Measurements from ENCODE around the gene MDM1. TPM values are rescaled to one million over a fixed set of nuclear protein-coding genes. Genes with fewer than 3 reads are reported as not detected.

The MDM1 gene
- total and polyA plus RNA-seq, 2 experiments from 2014 or later: 3.6 to 14.9 TPM

GRCh38 chr12:68294251-68294650, 37.9 kb downstream of the MDM1 start:
- H3K27me3 ChIP-seq: no peaks in the 10 kb centered on the region
- H3K79me2 ChIP-seq: no peaks in the 10 kb centered on the region
- no peaks in the 10 kb centered on the region for H4K20me1 ChIP-seq (ENCODE audit: insufficient read depth, poor library complexity, severe bottlenecking)
- H3K9me2 ChIP-seq (replicated peaks; ENCODE audit: insufficient read depth): no peaks in the 10 kb centered on the region
- H3K4me2 ChIP-seq: no peak overlapping the region
- no peaks in the 10 kb centered on the region for H3K4me1 ChIP-seq (ENCODE audit: insufficient read depth)
- TF ChIP-seq CTCF (IDR thresholded peaks at IDR 0.05; ENCODE audit: poor library complexity): no peak
- no peaks in the 10 kb centered on the region for H3K9me3 ChIP-seq (ENCODE audit: low read depth)
- no peaks in the 10 kb centered on the region for H3K36me3 ChIP-seq (replicated peaks; ENCODE audit: insufficient read depth, low read depth)
- no peak for DNase-seq (ENCODE audit: low spot score)
- 91% methylated on average over 2 of the region's 2 CpGs for WGBS (ENCODE audit: low lambda C conversion rate, missing lambda C conversion rate)
- H3K27ac ChIP-seq: no peak overlapping the region
- H3K4me3 ChIP-seq: no peak overlapping the region
- no peak overlapping the region for H2AFZ ChIP-seq

GRCh38 chr12:68293347-68293746, 38.8 kb downstream of the MDM1 start:
- no peak overlapping the region for H2AFZ ChIP-seq
- H4K20me1 ChIP-seq (ENCODE audit: insufficient read depth, poor library complexity, severe bottlenecking): no peaks in the 10 kb centered on the region
- no peaks in the 10 kb centered on the region for H3K79me2 ChIP-seq
- H3K4me1 ChIP-seq (ENCODE audit: insufficient read depth): no peaks in the 10 kb centered on the region
- no peak overlapping the region for H3K4me2 ChIP-seq
- no peak overlapping the region for H3K4me3 ChIP-seq
- H3K36me3 ChIP-seq (replicated peaks; ENCODE audit: insufficient read depth, low read depth): no peaks in the 10 kb centered on the region
- H3K27ac ChIP-seq: no peak overlapping the region
- no peaks in the 10 kb centered on the region for H3K27me3 ChIP-seq
- TF ChIP-seq EZH2phosphoT487 (IDR thresholded peaks at IDR 0.05; ENCODE audit: low read depth, severe bottlenecking, unreplicated experiment) (no peak), CTCF (IDR thresholded peaks at IDR 0.05; ENCODE audit: poor library complexity) (no peak), EZH2 (IDR thresholded peaks at IDR 0.05; ENCODE audit: borderline replicate concordance) (no peak)
- no peak for DNase-seq (ENCODE audit: low spot score)
- H3K9me3 ChIP-seq (ENCODE audit: low read depth): no peaks in the 10 kb centered on the region
- no peaks in the 10 kb centered on the region for H3K9me2 ChIP-seq (replicated peaks; ENCODE audit: insufficient read depth)

GRCh38 chr12:68292151-68292943, 39.8 kb downstream of the MDM1 start:
- DNase-seq (ENCODE audit: low spot score): no peak
- Histone ChIP-seq H3K27me3 (no peaks in the 10 kb centered on the region), H3K27ac (no peak overlapping the region), H2AFZ (no peak overlapping the region), H3K79me2 (no peaks in the 10 kb centered on the region), H4K20me1 (ENCODE audit: insufficient read depth, poor library complexity, severe bottlenecking) (no peaks in the 10 kb centered on the region), H3K9me2 (replicated peaks; ENCODE audit: insufficient read depth) (no peaks in the 10 kb centered on the region), H3K36me3 (replicated peaks; ENCODE audit: insufficient read depth, low read depth) (no peaks in the 10 kb centered on the region), H3K4me3 (no peak overlapping the region), H3K4me2 (no peak overlapping the region), H3K4me1 (ENCODE audit: insufficient read depth) (no peaks in the 10 kb centered on the region), H3K9me3 (ENCODE audit: low read depth) (no peaks in the 10 kb centered on the region)
- WGBS (ENCODE audit: low lambda C conversion rate, missing lambda C conversion rate): 88% methylated on average over 9 of the region's 9 CpGs
- TF ChIP-seq EZH2 (IDR thresholded peaks at IDR 0.05; ENCODE audit: borderline replicate concordance) (no peak), EZH2phosphoT487 (IDR thresholded peaks at IDR 0.05; ENCODE audit: low read depth, severe bottlenecking, unreplicated experiment) (no peak), CTCF (IDR thresholded peaks at IDR 0.05; ENCODE audit: poor library complexity) (no peak)

Data from hepatocyte (in vitro differentiated cells).